Measurements from ENCODE around the gene FIGNL2.

The FIGNL2 gene

GRCh38 chr12:51838036-51838435 is 10.5 kb downstream of the FIGNL2 start:
- H3K4me2 ChIP-seq (ENCODE audit: low read length) = no peak overlapping the region
- H3K27me3 ChIP-seq (ENCODE audit: insufficient read depth, low read length) = 0 out of 2 replicates have a peak, but pooled peaks cover 4% of the 10 kb centered on the region
- H3K9ac ChIP-seq (ENCODE audit: low read length) = no peak overlapping the region
- TF ChIP-seq CTCF (IDR thresholded peaks at IDR 0.05; ENCODE audit: low read length) (no peak), EZH2 (IDR thresholded peaks at IDR 0.05; ENCODE audit: borderline replicate concordance, low read length) (no peak)
- no peaks in the 10 kb centered on the region for H3K79me2 ChIP-seq (ENCODE audit: insufficient read depth, low read length)
- H3K4me1 ChIP-seq (ENCODE audit: insufficient read depth, low read length, severe bottlenecking) = no peaks in the 10 kb centered on the region
- no peaks in the 10 kb centered on the region for H3K9me3 ChIP-seq (ENCODE audit: low read length)
- no peaks in the 10 kb centered on the region for H3K9me2 ChIP-seq (ENCODE audit: low read depth, low read length)
- H2AFZ ChIP-seq (ENCODE audit: low read length) = no peak overlapping the region
- H4K20me1 ChIP-seq (ENCODE audit: insufficient read depth, low read length) = no peaks in the 10 kb centered on the region
- H3K27ac ChIP-seq (ENCODE audit: low read depth, low read length, poor library complexity, severe bottlenecking) = no peak overlapping the region
- H3K36me3 ChIP-seq (ENCODE audit: insufficient read depth, low read length) = no peaks in the 10 kb centered on the region
- no peak overlapping the region for H3K4me3 ChIP-seq (ENCODE audit: low read depth, low read length, poor library complexity, severe bottlenecking)
- no peaks in the 10 kb centered on the region for H3F3A ChIP-seq (ENCODE audit: insufficient read depth, low read length)

GRCh38 chr12:51837286-51837685 is 11.2 kb downstream of the FIGNL2 start:
- Histone ChIP-seq H3K4me3 (ENCODE audit: low read depth, low read length, poor library complexity, severe bottlenecking) (no peak overlapping the region), H3K79me2 (ENCODE audit: insufficient read depth, low read length) (no peaks in the 10 kb centered on the region), H3K27ac (ENCODE audit: low read depth, low read length, poor library complexity, severe bottlenecking) (no peak overlapping the region), H3K9me3 (ENCODE audit: low read length) (no peaks in the 10 kb centered on the region), H3F3A (ENCODE audit: insufficient read depth, low read length) (no peaks in the 10 kb centered on the region), H3K4me1 (ENCODE audit: insufficient read depth, low read length, severe bottlenecking) (no peaks in the 10 kb centered on the region), H3K36me3 (ENCODE audit: insufficient read depth, low read length) (no peaks in the 10 kb centered on the region), H3K9ac (ENCODE audit: low read length) (no peak overlapping the region), H3K9me2 (ENCODE audit: low read depth, low read length) (no peaks in the 10 kb centered on the region), H3K27me3 (ENCODE audit: insufficient read depth, low read length) (0 out of 2 replicates have a peak, but pooled peaks cover 4% of the 10 kb centered on the region), H4K20me1 (ENCODE audit: insufficient read depth, low read length) (no peaks in the 10 kb centered on the region), H2AFZ (ENCODE audit: low read length) (no peak overlapping the region), H3K4me2 (ENCODE audit: low read length) (no peak overlapping the region)
- TF ChIP-seq CTCF (IDR thresholded peaks at IDR 0.05; ENCODE audit: low read length) (no peak), EZH2 (IDR thresholded peaks at IDR 0.05; ENCODE audit: borderline replicate concordance, low read length) (no peak)

GRCh38 chr12:51836827-51837173 is 11.7 kb downstream of the FIGNL2 start:
- no peaks in the 10 kb centered on the region for H3K79me2 ChIP-seq (ENCODE audit: insufficient read depth, low read length)
- no peak overlapping the region for H3K4me2 ChIP-seq (ENCODE audit: low read length)
- H3K27me3 ChIP-seq (ENCODE audit: insufficient read depth, low read length) = 0 out of 2 replicates have a peak, but pooled peaks cover 4% of the 10 kb centered on the region
- H3K9me3 ChIP-seq (ENCODE audit: low read length) = no peaks in the 10 kb centered on the region
- H3K9ac ChIP-seq (ENCODE audit: low read length) = no peak overlapping the region
- H3K9me2 ChIP-seq (ENCODE audit: low read depth, low read length) = no peaks in the 10 kb centered on the region
- no peaks in the 10 kb centered on the region for H3K4me1 ChIP-seq (ENCODE audit: insufficient read depth, low read length, severe bottlenecking)
- no peaks in the 10 kb centered on the region for H3K36me3 ChIP-seq (ENCODE audit: insufficient read depth, low read length)
- H2AFZ ChIP-seq (ENCODE audit: low read length) = no peak overlapping the region
- no peak overlapping the region for H3K27ac ChIP-seq (ENCODE audit: low read depth, low read length, poor library complexity, severe bottlenecking)
- H3K4me3 ChIP-seq (ENCODE audit: low read depth, low read length, poor library complexity, severe bottlenecking) = no peak overlapping the region
- H3F3A ChIP-seq (ENCODE audit: insufficient read depth, low read length) = no peaks in the 10 kb centered on the region
- TF ChIP-seq EZH2 (IDR thresholded peaks at IDR 0.05; ENCODE audit: borderline replicate concordance, low read length) = no peak
- TF ChIP-seq CTCF (IDR thresholded peaks at IDR 0.05; ENCODE audit: low read length) = no peak
- no peaks in the 10 kb centered on the region for H4K20me1 ChIP-seq (ENCODE audit: insufficient read depth, low read length)

All from OCI-LY1 (cell line).